Brain microvascular endothelial cell (primary cell): ENCODE measurements around the gene ANKDD1A.

Experiments
- DNase-seq: peaks from one replicate; pipeline ENCODE4 v3.0.0-alpha.2; 2020
- H3K27ac ChIP-seq: fragments of 250-450 bp; sonication (Bioruptor Pico); 2 replicates; pipeline ENCODE4 v1.5.1; 2020; ENCODE audit warnings: mild to moderate bottlenecking, moderate library complexity
- H3K27me3 ChIP-seq: fragments of 250-450 bp; sonication (Bioruptor Pico); replicated peaks from 2 replicates; pipeline ENCODE4 v1.5.1; 2020; ENCODE audit warnings: mild to moderate bottlenecking
- H3K36me3 ChIP-seq: fragments of 250-450 bp; sonication (Bioruptor Pico); replicated peaks from 2 replicates; pipeline ENCODE4 v1.5.1; 2020; ENCODE audit warnings: mild to moderate bottlenecking
- H3K4me3 ChIP-seq: 2 replicates; pipeline ENCODE4 v1.5.1; 2011; ENCODE audit warnings: low read depth, mild to moderate bottlenecking, control low read depth, low read length, moderate library complexity
- CTCF ChIP-seq: IDR thresholded peaks from 2 replicates; pipeline ENCODE4 v1.5.1; 2011; ENCODE audit warnings: low read depth, mild to moderate bottlenecking, moderate library complexity, low read length, control low read depth, inconsistent platforms; ENCODE audit errors: missing control alignments
- in situ Hi-C: cut with HindIII; loops from 2 replicates; pipeline ENCODE4 v1.10.0; 2017; ENCODE audit warnings: low sequenced_read_pairs, low pct_ligation_motif_present

ANKDD1A gene

GRCh38 chr15:64921711-64922110 is 10.0 kb downstream of the ANKDD1A start:
- DNase-seq: no peak
- Histone ChIP-seq H3K27ac (no peak overlapping the region), H3K27me3 (no peaks in the 10 kb centered on the region), H3K4me3 (no peak overlapping the region), H3K36me3 (no peaks in the 10 kb centered on the region)
- in situ Hi-C loops: no loop called here
- TF ChIP-seq CTCF: no peak

- no peak for TF ChIP-seq CTCF
- no peaks in the 10 kb centered on the region for H3K27me3 ChIP-seq
- H3K36me3 ChIP-seq: no peaks in the 10 kb centered on the region
- H3K27ac ChIP-seq: no peak overlapping the region
- no peak for DNase-seq
- in situ Hi-C loops: no loop called here
- no peak overlapping the region for H3K4me3 ChIP-seq
These were observed 11.8 kb downstream of the ANKDD1A start for GRCh38 chr15:64923546-64923945.

GRCh38 chr15:64925335-64926330 is 13.9 kb downstream of the ANKDD1A start:
- in situ Hi-C loops: no loop called here

GRCh38 chr15:64926661-64927060 is 15.0 kb downstream of the ANKDD1A start:
- H3K27ac ChIP-seq: no peak overlapping the region
- DNase-seq: no peak
- H3K27me3 ChIP-seq: no peaks in the 10 kb centered on the region
- H3K36me3 ChIP-seq: no peaks in the 10 kb centered on the region
- TF ChIP-seq CTCF: no peak
- in situ Hi-C loops: no loop called here
- no peak overlapping the region for H3K4me3 ChIP-seq

More at GRCh38 chr15:64925335-64926330, 13.9 kb downstream of the ANKDD1A start:
- DNase-seq: no peak
- Histone ChIP-seq H3K4me3 (no peak overlapping the region), H3K36me3 (no peaks in the 10 kb centered on the region), H3K27ac (no peak overlapping the region), H3K27me3 (no peaks in the 10 kb centered on the region)
- TF ChIP-seq CTCF: no peak

- no peak for DNase-seq
- Histone ChIP-seq H3K4me3 (no peak overlapping the region), H3K27me3 (no peaks in the 10 kb centered on the region), H3K27ac (no peak overlapping the region), H3K36me3 (no peaks in the 10 kb centered on the region)
- in situ Hi-C loops: no loop called here
- TF ChIP-seq CTCF: no peak
These were observed 17.0 kb downstream of the ANKDD1A start for GRCh38 chr15:64928626-64929220.
